Renal pelvis (tissue), 4 donors: Measurements from ENCODE around the gene SECTM1. TPM values are rescaled to one million over a fixed set of nuclear protein-coding genes. Genes with fewer than 3 reads are reported as not detected.

Source experiments
- DNase-seq: peaks from one replicate; pipeline ENCODE4 v3.0.0-alpha.2; 2013
- polyA plus RNA-seq, 3 donors: library from polyadenylated mRNA; unstranded; fragments of 120-200 nt; gene quantifications; one replicate each; pipeline ENCODE4 v1.2.1, GENCODE V29; 2013; ENCODE audit not compliant: insufficient read length in 3 of 3

The SECTM1 gene
- polyA plus RNA-seq, 3 donors, result 1.6 to 1.8 (median 1.7) TPM

- no peak for DNase-seq
Observed at GRCh38 chr17:82318169-82318498, 15.4 kb downstream of the SECTM1 start.

- no peak for DNase-seq
Observed at GRCh38 chr17:82317394-82318168, 16.0 kb downstream of the SECTM1 start, which contains the start of gene CD7. Gene CD7 (minus strand): TSS chr17:82317608. CDS start chr17:82317495, 113 bp downstream.

GRCh38 chr17:82316651-82317393 lies 16.7 kb downstream of the SECTM1 start:
- no peak for DNase-seq

GRCh38 chr17:82315703-82316358 lies 17.7 kb downstream of the SECTM1 start:
- no peak for DNase-seq

- no peak for DNase-seq
Observed at GRCh38 chr17:82314727-82315605, 18.6 kb downstream of the SECTM1 start.

- no peak for DNase-seq
Observed at GRCh38 chr17:82314012-82314726, 19.4 kb downstream of the SECTM1 start.

- no peak for DNase-seq
Observed at GRCh38 chr17:82313195-82314011, 20.2 kb downstream of the SECTM1 start.

- no peak for DNase-seq
Observed at GRCh38 chr17:82311971-82312370, 21.6 kb downstream of the SECTM1 start.

- DNase-seq, result no peak
Observed at GRCh38 chr17:82310877-82311276, 22.7 kb downstream of the SECTM1 start.

GRCh38 chr17:82309656-82310570 lies 23.7 kb downstream of the SECTM1 start:
- DNase-seq, result no peak

- DNase-seq, result no peak
Observed at GRCh38 chr17:82305727-82306300, 27.8 kb downstream of the SECTM1 start.

GRCh38 chr17:82304826-82305726 lies 28.5 kb downstream of the SECTM1 start:
- DNase-seq, result no peak

GRCh38 chr17:82303944-82304808 lies 29.4 kb downstream of the SECTM1 start:
- no peak for DNase-seq

- no peak for DNase-seq
Observed at GRCh38 chr17:82302991-82303943, 30.3 kb downstream of the SECTM1 start.

- no peak for DNase-seq
Observed at GRCh38 chr17:82302568-82302963, 31.0 kb downstream of the SECTM1 start.
